C4-2B (cell line): ENCODE data around the gene COL24A1.

ENCODE experiments used
- ZFX ChIP-seq: fragments of 450-650 bp; IDR thresholded peaks from 2 replicates; pipeline ENCODE4 v1.6.1; 2017
- TF ChIP-seq, protein P1 (sequence below): fragments of 450-650 bp; conservative IDR thresholded peaks from 2 replicates; pipeline ENCODE4 v1.5.1; 2017; ENCODE audit warnings: mild to moderate bottlenecking

- TF ChIP-seq, protein P1, sequence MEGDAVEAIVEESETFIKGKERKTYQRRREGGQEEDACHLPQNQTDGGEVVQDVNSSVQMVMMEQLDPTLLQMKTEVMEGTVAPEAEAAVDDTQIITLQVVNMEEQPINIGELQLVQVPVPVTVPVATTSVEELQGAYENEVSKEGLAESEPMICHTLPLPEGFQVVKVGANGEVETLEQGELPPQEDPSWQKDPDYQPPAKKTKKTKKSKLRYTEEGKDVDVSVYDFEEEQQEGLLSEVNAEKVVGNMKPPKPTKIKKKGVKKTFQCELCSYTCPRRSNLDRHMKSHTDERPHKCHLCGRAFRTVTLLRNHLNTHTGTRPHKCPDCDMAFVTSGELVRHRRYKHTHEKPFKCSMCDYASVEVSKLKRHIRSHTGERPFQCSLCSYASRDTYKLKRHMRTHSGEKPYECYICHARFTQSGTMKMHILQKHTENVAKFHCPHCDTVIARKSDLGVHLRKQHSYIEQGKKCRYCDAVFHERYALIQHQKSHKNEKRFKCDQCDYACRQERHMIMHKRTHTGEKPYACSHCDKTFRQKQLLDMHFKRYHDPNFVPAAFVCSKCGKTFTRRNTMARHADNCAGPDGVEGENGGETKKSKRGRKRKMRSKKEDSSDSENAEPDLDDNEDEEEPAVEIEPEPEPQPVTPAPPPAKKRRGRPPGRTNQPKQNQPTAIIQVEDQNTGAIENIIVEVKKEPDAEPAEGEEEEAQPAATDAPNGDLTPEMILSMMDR, result no peak
- no peak for TF ChIP-seq ZFX
These were observed 399.7 kb downstream of the COL24A1 start for GRCh38 chr1:85756864-85757263.
